ENCODE measurements around the gene LTBP1.

Gene LTBP1

GRCh38 chr2:33081691-33082090 lies 134.9 kb downstream of the LTBP1 start:
- no peak for DNase-seq (ENCODE audit: low spot score)

- DNase-seq (ENCODE audit: low spot score), result no peak
These were observed 137.1 kb downstream of the LTBP1 start for GRCh38 chr2:33083699-33084387.

GRCh38 chr2:33084433-33084832 lies 137.7 kb downstream of the LTBP1 start:
- DNase-seq (ENCODE audit: low spot score), result no peak

- no peak for DNase-seq (ENCODE audit: low spot score)
These were observed 138.9 kb downstream of the LTBP1 start for GRCh38 chr2:33085646-33086045.

- no peak for DNase-seq (ENCODE audit: low spot score)
These were observed 139.8 kb downstream of the LTBP1 start for GRCh38 chr2:33086400-33087015.

GRCh38 chr2:33090553-33091134 lies 143.9 kb downstream of the LTBP1 start:
- no peak for DNase-seq (ENCODE audit: low spot score)

- DNase-seq (ENCODE audit: low spot score), result no peak
These were observed 144.9 kb downstream of the LTBP1 start for GRCh38 chr2:33091541-33092123.

- no peak for DNase-seq (ENCODE audit: low spot score)
These were observed 146.7 kb downstream of the LTBP1 start for GRCh38 chr2:33093283-33093993.

- no peak for DNase-seq (ENCODE audit: low spot score)
These were observed 147.6 kb downstream of the LTBP1 start for GRCh38 chr2:33094303-33094702.

- no peak for DNase-seq (ENCODE audit: low spot score)
These were observed 153.2 kb downstream of the LTBP1 start for GRCh38 chr2:33099989-33100388.

GRCh38 chr2:33100921-33101320 lies 154.2 kb downstream of the LTBP1 start:
- DNase-seq (ENCODE audit: low spot score), result no peak

- no peak for DNase-seq (ENCODE audit: low spot score)
These were observed 157.4 kb downstream of the LTBP1 start for GRCh38 chr2:33104052-33104623.

- DNase-seq (ENCODE audit: low spot score), result no peak
These were observed 158.0 kb downstream of the LTBP1 start for GRCh38 chr2:33104726-33105125.

- no peak for DNase-seq (ENCODE audit: low spot score)
These were observed 159.4 kb downstream of the LTBP1 start for GRCh38 chr2:33106115-33106514.

- DNase-seq (ENCODE audit: low spot score), result no peak
These were observed 161.1 kb downstream of the LTBP1 start for GRCh38 chr2:33107690-33108482.

- no peak for DNase-seq (ENCODE audit: low spot score)
These were observed 162.0 kb downstream of the LTBP1 start for GRCh38 chr2:33108483-33109443.

- no peak for DNase-seq (ENCODE audit: low spot score)
These were observed 163.7 kb downstream of the LTBP1 start for GRCh38 chr2:33110461-33110860.

- no peak for DNase-seq (ENCODE audit: low spot score)
These were observed 164.3 kb downstream of the LTBP1 start for GRCh38 chr2:33111002-33111446.

GRCh38 chr2:33115196-33115595 lies 168.4 kb downstream of the LTBP1 start:
- DNase-seq (ENCODE audit: low spot score), result no peak

GRCh38 chr2:33115728-33116127 lies 169.0 kb downstream of the LTBP1 start:
- DNase-seq (ENCODE audit: low spot score), result no peak

All from activated CD4-positive, alpha-beta T cell treated with anti-CD3 and anti-CD28 coated beads, Interleukin-2, Interleukin-4, amounts not matched to agents 100 ng/mL and 50 ng/mL, durations not matched to agents 16 hours and 8 hours (primary cell).